Measurements from ENCODE around the gene SMARCB1. TPM values are rescaled to one million over a fixed set of nuclear protein-coding genes. Genes with fewer than 3 reads are reported as not detected.

Gene SMARCB1
- total RNA-seq, 2 donors from 2014 or later: 41.4 to 45.9 TPM

- H3K27ac ChIP-seq: peak within 1 kb of the TSS; percentile 88 to 90
- peak within 1 kb of the TSS; percentile 2 to 48 for H3K4me3 ChIP-seq
- peaks cover 0 to 54% of the 10 kb centered on the region in 2 donors for H3K4me1 ChIP-seq
Measured at GRCh38 chr22:23838681-23839468, 52.1 kb downstream of the SMARCB1 start, which contains the start of gene DERL3. Gene DERL3 (minus strand): TSS chr22:23839006. CDS start chr22:23838987, 19 bp downstream.

GRCh38 chr22:23840026-23840425 lies 53.3 kb downstream of the SMARCB1 start:
- Histone ChIP-seq H3K4me3 (no peak overlapping the region), H3K27me3 (no peaks in the 10 kb centered on the region), H3K4me1 (peaks cover 0 to 52% of the 10 kb centered on the region in 2 donors), H3K27ac (no peak overlapping the region), H3K9me3 (no peaks in the 10 kb centered on the region), H3K36me3 (no peaks in the 10 kb centered on the region)
- no peak for TF ChIP-seq CTCF (IDR thresholded peaks at IDR 0.05)
- DNase-seq (ENCODE audit: low spot score): no peak

More at GRCh38 chr22:23838681-23839468, 52.1 kb downstream of the SMARCB1 start, which contains the start of gene DERL3:
- TF ChIP-seq CTCF (IDR thresholded peaks at IDR 0.05): no peak
- DNase-seq (ENCODE audit: low spot score): peak; percentile 98
- Histone ChIP-seq H3K9me3 (no peaks in the 10 kb centered on the region), H3K36me3 (peaks cover 4% of the 10 kb centered on the region), H3K27me3 (no peaks in the 10 kb centered on the region)

- Histone ChIP-seq H3K27ac (peak overlapping the region in 1 of 2 donors; percentile 60), H3K9me3 (no peaks in the 10 kb centered on the region), H3K4me3 (no peak overlapping the region), H3K4me1 (peaks cover 0 to 54% of the 10 kb centered on the region in 2 donors), H3K36me3 (no peaks in the 10 kb centered on the region), H3K27me3 (no peaks in the 10 kb centered on the region)
- TF ChIP-seq CTCF (IDR thresholded peaks at IDR 0.05): no peak
- DNase-seq (ENCODE audit: low spot score): no peak
Measured at GRCh38 chr22:23841292-23841691, 54.5 kb downstream of the SMARCB1 start.

GRCh38 chr22:23841736-23842445 lies 55.1 kb downstream of the SMARCB1 start:
- H3K27me3 ChIP-seq: no peaks in the 10 kb centered on the region
- H3K36me3 ChIP-seq: no peaks in the 10 kb centered on the region
- H3K27ac ChIP-seq: peak overlapping the region; percentile 24 to 60
- TF ChIP-seq CTCF (IDR thresholded peaks at IDR 0.05): no peak
- DNase-seq (ENCODE audit: low spot score): no peak
- H3K4me1 ChIP-seq: peaks cover 0 to 56% of the 10 kb centered on the region in 2 donors
- no peak overlapping the region for H3K4me3 ChIP-seq
- no peaks in the 10 kb centered on the region for H3K9me3 ChIP-seq

DNA sequence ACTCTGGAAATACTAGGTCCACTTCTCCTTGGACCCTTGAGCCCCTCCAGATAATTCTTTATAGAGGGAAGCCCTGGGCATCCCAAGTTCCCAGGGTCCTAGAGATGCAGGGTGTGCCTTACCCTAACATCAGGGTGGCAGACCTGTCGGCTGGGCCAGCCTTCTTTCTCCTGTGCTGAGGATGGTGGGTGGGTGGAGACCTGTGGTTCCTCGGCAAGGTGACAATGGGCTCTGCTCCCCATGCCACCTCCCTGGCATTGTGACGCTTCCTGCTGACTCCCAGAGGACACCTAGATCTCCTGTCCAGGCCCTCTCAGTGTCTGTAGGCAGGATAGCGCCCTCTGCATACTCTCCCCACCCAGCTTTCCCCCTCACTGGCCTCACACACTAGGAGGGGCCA lies 55.8 kb downstream of the SMARCB1 start:
- Histone ChIP-seq H3K27ac (peak overlapping the region; percentile 24 to 60), H3K27me3 (no peaks in the 10 kb centered on the region), H3K36me3 (no peaks in the 10 kb centered on the region), H3K4me3 (no peak overlapping the region), H3K4me1 (peaks cover 0 to 56% of the 10 kb centered on the region in 2 donors), H3K9me3 (no peaks in the 10 kb centered on the region)
- DNase-seq (ENCODE audit: low spot score): no peak
- TF ChIP-seq CTCF (IDR thresholded peaks at IDR 0.05): no peak

Data from right atrium auricular region (tissue), 2 donors.